Measurements from ENCODE around the gene VPS4B. TPM values are rescaled to one million over a fixed set of nuclear protein-coding genes. Genes with fewer than 3 reads are reported as not detected.
"Not testable (repeated sequence)": the region's sequence is repeated elsewhere in the genome, so short reads cannot be mapped to it uniquely, and the experiment has no call there.

The VPS4B gene
- total RNA-seq, 8 experiments from 2014 or later: 21.1 to 47.2 (median 35.3) TPM

DNA sequence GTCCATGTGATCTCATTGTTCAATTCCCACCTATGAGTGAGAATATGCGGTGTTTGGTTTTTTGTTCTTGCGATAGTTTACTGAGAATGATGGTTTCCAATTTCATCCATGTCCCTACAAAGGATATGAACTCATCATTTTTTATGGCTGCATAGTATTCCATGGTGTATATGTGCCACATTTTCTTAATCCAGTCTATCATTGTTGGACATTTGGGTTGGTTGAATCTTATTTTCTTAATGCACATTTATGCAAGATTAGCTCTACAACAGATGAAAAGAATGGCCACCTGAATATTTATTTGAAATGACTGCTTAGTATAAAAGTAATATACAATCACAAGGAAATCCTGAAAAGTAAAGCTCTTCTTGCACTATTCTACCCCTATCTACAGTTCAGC is 58.9 kb downstream of the VPS4B start:
- in situ Hi-C loops (cut with MboI; ENCODE audit: low pct_unique_long_range_greater_than_20kb in 2 of 9, low sequenced_read_pairs in 9 of 9, unreplicated experiment in 9 of 9); ATAC-seq (replicated peaks in 6 of 8); H3K4me3 ChIP-seq: not testable (repeated sequence)

DNA sequence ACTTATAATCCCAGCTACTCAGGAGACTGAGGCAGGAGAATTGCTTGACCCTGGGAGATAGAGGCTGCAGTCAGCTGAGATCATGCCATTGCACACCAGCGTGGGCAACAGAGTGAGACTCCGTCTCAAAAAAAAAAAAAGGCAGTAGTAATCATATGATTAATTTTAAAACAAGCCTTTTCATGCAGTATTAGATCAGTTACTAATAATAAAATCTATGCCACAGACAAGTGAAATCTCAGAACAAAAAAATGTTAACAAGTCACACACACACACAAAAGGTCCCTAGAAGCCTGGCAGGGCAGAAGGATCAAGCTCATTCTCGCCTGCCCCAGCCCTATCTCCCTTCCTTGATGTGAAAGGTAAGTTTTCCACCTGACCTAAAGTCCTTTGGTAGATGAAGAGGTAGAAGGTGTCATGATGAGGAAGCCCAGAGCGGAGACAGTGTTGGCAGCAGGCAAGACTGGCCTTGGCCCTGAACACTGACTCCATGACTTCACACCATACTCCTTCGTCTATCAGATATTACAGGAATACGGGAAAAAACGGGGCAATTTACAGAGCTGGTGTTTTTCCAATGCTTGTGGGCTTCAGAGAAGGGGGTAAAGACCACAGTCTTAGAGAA is 65.9 kb downstream of the VPS4B start:
- ATAC-seq (replicated peaks in 6 of 8): peak in 1 of 8 experiments; percentile 55
- Histone ChIP-seq H3K4me3 (no peak overlapping the region), H3K4me1 (replicated peaks in 1 of 2) (no peaks in the 10 kb centered on the region), H3K27ac (no peak overlapping the region)
- 64 to 100% (median 93%) methylated on average over 3 to 6 of the region's 7 CpGs; no CpG with 5 or more reads in 3 of the 10 experiments for WGBS, 10 experiments
- in situ Hi-C loops (cut with MboI; ENCODE audit: low pct_unique_long_range_greater_than_20kb in 2 of 9, low sequenced_read_pairs in 9 of 9, unreplicated experiment in 9 of 9): no loop called here

More for the DNA sequence above, 58.9 kb downstream of the VPS4B start:
- not testable (repeated sequence) for H3K27ac ChIP-seq
- peaks cover 8 to 13% of the 10 kb centered on the region in 2 donors for H3K4me1 ChIP-seq (replicated peaks in 1 of 2)
- WGBS, 10 experiments: no CpG with 5 or more reads among the region's 2 CpGs

DNA sequence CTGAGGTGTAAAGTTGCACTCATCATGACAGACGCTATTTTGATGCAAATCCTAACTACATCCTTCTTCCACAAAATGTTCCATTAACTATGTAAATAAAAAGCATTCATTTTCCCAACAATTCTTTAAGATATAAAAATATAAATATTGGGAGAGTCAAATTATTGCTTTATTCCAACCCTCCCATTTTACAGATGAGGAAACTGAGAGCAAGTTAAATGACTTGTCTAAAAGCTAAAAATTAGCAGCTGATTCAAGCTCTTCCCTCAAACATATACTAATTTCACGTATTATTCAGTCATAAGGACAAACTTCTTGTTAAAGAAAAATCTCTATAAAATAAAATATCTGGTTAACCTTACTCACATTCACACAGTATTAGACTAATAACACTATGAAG is 72.0 kb downstream of the VPS4B start:
- WGBS, 10 experiments: 0 to 50% (median 50%) methylated on average over 1 to 2 of the region's 2 CpGs; no CpG with 5 or more reads in 1 of the 10 experiments
- H3K27ac ChIP-seq: no peak overlapping the region
- in situ Hi-C loops (cut with MboI; ENCODE audit: low pct_unique_long_range_greater_than_20kb in 2 of 9, low sequenced_read_pairs in 9 of 9, unreplicated experiment in 9 of 9): no loop called here
- no peak for ATAC-seq (replicated peaks in 6 of 8)
- no peak overlapping the region for H3K4me3 ChIP-seq
- H3K4me1 ChIP-seq (replicated peaks in 1 of 2): no peaks in the 10 kb centered on the region

DNA sequence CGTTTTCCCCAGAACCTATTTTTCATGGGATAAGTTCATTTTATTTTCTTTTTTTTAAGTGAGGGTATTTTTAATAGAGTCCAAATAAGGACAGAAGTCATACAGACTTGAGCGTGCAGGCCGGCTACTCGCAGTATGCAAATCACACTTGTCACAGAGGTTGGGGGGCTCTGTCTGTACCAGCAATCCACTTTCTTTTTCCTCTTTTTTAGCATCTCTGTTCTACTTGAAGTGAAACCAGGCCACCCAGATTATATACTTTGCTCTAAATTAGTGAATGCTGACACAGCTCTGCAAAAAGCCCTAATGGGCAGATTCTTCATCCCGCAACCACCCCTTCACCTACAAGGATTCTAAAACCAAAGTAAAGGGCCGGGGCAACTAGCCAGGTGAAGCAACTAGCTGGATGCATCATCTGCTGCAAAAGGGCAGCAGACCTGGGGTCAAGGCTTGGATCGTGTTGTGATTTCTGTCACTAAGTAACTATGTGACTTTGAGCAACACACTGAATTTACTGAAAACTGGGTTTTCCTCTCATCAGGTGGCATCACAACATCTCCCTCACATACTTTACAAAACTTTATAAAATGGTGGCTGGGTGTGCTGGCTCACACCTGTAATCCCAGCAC is 73.7 kb downstream of the VPS4B start:
- 89 to 100% (median 96%) methylated on average over 1 to 7 of the region's 7 CpGs for WGBS, 10 experiments
- ATAC-seq (replicated peaks in 6 of 8): no peak
- no peak overlapping the region for H3K27ac ChIP-seq
- no peaks in the 10 kb centered on the region for H3K4me1 ChIP-seq (replicated peaks in 1 of 2)
- in situ Hi-C loops (cut with MboI; ENCODE audit: low pct_unique_long_range_greater_than_20kb in 2 of 9, low sequenced_read_pairs in 9 of 9, unreplicated experiment in 9 of 9): loop anchor here in 3 of 9 experiments (25.0 kb wide), 1 partner anchor 336 kb away; no protein-coding TSS in a partner anchor
- no peak overlapping the region for H3K4me3 ChIP-seq

DNA sequence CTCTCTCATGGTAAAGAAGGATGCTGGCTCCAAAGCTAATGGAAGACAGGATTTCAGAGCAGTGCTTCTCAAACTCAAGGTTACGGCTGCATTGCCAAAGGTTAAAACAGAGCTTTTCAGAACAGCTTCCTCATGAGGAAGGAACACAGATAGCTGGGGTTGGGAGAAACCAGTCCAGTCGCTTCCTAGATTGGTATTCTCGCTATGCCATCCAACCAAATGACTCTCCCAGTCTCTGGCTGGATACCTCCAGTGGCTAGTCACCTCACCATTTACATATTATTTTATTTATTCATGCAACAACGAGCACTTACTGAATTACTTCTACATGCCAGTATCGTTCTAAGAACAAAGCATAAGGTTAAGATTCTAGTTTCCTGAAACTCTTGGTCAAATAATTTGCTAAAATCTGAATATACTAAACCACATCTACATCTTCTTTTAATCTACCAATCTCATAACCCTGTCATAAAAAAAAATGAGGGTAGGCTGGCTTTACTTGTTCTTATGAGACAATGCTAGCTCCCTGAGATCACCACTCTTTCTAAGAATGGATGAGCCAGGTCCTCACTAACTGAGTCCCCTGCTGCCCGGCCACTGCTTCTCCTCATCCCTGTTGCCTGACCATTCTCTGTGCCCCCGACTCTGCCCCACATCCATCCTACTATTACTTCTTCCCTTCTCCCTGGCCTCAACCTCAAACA is 75.6 kb downstream of the VPS4B start:
- Histone ChIP-seq H3K4me3 (no peak overlapping the region), H3K27ac (no peak overlapping the region), H3K4me1 (replicated peaks in 1 of 2) (no peaks in the 10 kb centered on the region)
- 30 to 100% (median 86%) methylated on average over 1 to 5 of the region's 7 CpGs; no CpG with 5 or more reads in 1 of the 10 experiments for WGBS, 10 experiments
- peak in 2 of 8 experiments; percentile 48 to 75 for ATAC-seq (replicated peaks in 6 of 8)
- in situ Hi-C loops (cut with MboI; ENCODE audit: low pct_unique_long_range_greater_than_20kb in 2 of 9, low sequenced_read_pairs in 9 of 9, unreplicated experiment in 9 of 9): loop anchor here in 3 of 9 experiments (25.0 kb wide), 1 partner anchor 334 kb away; no protein-coding TSS in a partner anchor

DNA sequence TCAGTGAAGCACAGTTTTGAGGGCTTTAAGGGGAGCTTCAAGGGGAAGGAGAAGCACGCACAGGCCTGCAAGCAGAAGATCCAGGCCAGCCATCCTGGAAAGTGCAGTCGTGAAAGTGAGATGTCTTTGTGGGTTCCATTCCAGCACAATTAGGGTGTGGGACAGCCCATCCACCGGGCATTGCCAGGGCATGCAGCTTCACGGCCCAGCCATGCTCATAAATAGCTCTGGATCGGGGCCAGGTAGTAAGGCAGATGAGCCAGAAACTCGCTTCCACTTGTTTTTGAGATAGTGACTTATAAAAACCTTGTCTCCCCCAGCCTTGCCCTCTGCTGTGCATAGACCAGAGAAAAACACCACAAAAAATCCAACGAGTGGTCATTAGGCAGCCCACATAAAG is 76.2 kb downstream of the VPS4B start:
- ATAC-seq (replicated peaks in 6 of 8): peak in 1 of 8 experiments; percentile 34
- Histone ChIP-seq H3K4me1 (replicated peaks in 1 of 2) (no peaks in the 10 kb centered on the region), H3K4me3 (no peak overlapping the region), H3K27ac (no peak overlapping the region)
- in situ Hi-C loops (cut with MboI; ENCODE audit: low pct_unique_long_range_greater_than_20kb in 2 of 9, low sequenced_read_pairs in 9 of 9, unreplicated experiment in 9 of 9): loop anchor here in 3 of 9 experiments (25.0 kb wide), 1 partner anchor 334 kb away; no protein-coding TSS in a partner anchor
- WGBS, 10 experiments: 11 to 100% (median 82%) methylated on average over 1 to 5 of the region's 7 CpGs; no CpG with 5 or more reads in 2 of the 10 experiments

DNA sequence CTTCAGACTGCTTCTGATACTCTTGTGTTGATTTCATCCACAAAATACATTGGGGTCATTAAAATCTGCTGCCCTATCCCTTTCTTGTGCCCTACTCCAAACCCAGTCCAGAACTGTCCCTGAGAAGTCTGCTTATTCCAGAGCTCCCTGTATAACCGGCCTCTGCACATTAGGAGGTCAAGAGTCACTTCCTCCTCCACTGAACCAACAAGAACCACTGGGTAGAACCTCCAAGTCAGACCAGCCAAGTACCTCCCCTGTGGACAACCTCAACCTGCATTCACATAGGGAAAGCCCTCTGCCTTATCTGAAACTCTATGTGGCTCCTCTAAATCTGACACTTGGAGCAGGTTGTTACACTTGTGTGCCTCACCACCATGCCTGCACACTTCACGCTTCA is 77.4 kb downstream of the VPS4B start:
- H3K4me3 ChIP-seq: no peak overlapping the region
- H3K4me1 ChIP-seq (replicated peaks in 1 of 2): no peaks in the 10 kb centered on the region
- 80 to 100% (median 94%) methylated on average over 1 to 2 of the region's 2 CpGs; no CpG with 5 or more reads in 5 of the 10 experiments for WGBS, 10 experiments
- no peak for ATAC-seq (replicated peaks in 6 of 8)
- H3K27ac ChIP-seq: no peak overlapping the region
- in situ Hi-C loops (cut with MboI; ENCODE audit: low pct_unique_long_range_greater_than_20kb in 2 of 9, low sequenced_read_pairs in 9 of 9, unreplicated experiment in 9 of 9): loop anchor here in 3 of 9 experiments (25.0 kb wide), 1 partner anchor 333 kb away; no protein-coding TSS in a partner anchor

DNA sequence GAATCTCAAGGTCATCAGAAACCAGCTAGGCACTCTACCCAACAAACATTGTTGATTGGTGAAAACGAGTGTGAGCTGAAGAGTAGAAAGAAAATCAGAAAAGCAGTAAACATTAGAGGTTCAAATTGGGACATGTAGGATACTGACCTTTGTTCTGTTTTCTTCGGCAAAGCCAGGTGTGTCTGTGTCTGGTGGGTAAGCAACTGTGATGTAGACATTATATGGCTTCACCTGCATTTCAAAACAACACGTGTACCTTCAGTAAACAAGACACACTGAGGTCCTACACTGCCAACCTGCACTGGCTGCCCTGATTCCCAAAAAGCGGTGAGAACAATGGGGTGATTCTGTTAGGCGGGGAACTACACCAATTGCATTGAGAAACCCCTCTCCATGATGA is 78.0 kb downstream of the VPS4B start:
- Histone ChIP-seq H3K4me3 (no peak overlapping the region), H3K27ac (no peak overlapping the region), H3K4me1 (replicated peaks in 1 of 2) (no peaks in the 10 kb centered on the region)
- 56 to 100% (median 93%) methylated on average over 1 to 5 of the region's 5 CpGs; no CpG with 5 or more reads in 1 of the 10 experiments for WGBS, 10 experiments
- in situ Hi-C loops (cut with MboI; ENCODE audit: low pct_unique_long_range_greater_than_20kb in 2 of 9, low sequenced_read_pairs in 9 of 9, unreplicated experiment in 9 of 9): loop anchor here in 3 of 9 experiments (25.0 kb wide), 1 partner anchor 332 kb away; no protein-coding TSS in a partner anchor
- ATAC-seq (replicated peaks in 6 of 8): no peak

DNA sequence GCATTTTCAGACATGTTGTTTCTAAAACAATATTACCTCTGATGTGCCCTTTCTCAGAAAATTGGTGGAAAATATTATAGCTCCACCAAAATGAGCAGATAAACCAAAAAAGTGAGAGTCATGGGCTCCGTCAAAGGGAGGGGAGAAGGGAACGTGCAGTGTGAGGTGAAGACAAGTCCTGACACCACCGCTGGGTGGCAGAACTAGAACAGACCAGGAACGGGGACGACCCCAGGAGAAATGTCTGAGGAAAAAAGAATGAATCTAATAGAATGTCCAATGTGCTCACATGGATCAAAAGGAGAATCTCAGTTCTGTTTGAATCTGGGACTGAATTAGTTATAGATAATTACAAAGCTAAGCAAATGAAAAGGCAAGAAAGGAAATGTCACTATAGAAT is 80.1 kb downstream of the VPS4B start:
- in situ Hi-C loops (cut with MboI; ENCODE audit: low pct_unique_long_range_greater_than_20kb in 2 of 9, low sequenced_read_pairs in 9 of 9, unreplicated experiment in 9 of 9): loop anchor here in 3 of 9 experiments (25.0 kb wide), 1 partner anchor 330 kb away; no protein-coding TSS in a partner anchor
- Histone ChIP-seq H3K4me1 (replicated peaks in 1 of 2) (no peaks in the 10 kb centered on the region), H3K4me3 (no peak overlapping the region), H3K27ac (no peak overlapping the region)
- ATAC-seq (replicated peaks in 6 of 8): peak in 5 of 8 experiments; percentile 48 to 86 (median 58)
- WGBS, 10 experiments: 10 to 72% (median 30%) methylated on average over 2 to 5 of the region's 5 CpGs

DNA sequence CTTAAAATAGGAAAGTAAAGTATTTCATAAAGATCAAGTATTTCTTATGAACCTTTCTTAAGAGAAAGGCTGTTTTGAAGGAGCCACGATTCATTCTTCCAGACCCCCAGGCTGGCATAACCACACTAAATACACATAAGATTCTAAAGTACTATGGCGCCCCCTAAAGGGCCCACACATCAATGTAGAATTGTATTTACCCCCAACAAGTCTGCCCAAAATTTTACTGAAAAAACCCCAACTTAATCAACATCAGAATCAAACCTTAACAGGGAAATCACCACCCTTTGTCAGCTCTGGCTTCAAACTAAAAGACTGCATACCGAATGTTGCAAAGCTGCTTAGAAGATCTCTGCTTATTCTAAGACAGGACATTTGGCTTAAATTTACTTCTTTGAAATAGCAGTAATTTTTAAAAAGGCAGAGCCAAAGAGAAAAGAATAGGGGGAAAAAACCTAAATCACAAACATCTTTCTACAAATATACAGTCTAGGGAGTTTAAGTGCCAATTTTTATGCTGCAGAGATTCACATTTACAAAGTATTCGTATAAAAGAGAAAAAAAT is 82.3 kb downstream of the VPS4B start:
- Histone ChIP-seq H3K27ac (no peak overlapping the region), H3K4me1 (replicated peaks in 1 of 2) (no peaks in the 10 kb centered on the region), H3K4me3 (no peak overlapping the region)
- ATAC-seq (replicated peaks in 6 of 8): peak in 1 of 8 experiments; percentile 48
- in situ Hi-C loops (cut with MboI; ENCODE audit: low pct_unique_long_range_greater_than_20kb in 2 of 9, low sequenced_read_pairs in 9 of 9, unreplicated experiment in 9 of 9): loop anchor here in 4 of 9 experiments (10.0 to 25.0 kb wide), 2 partner anchors 325 to 328 kb away; no protein-coding TSS in a partner anchor
- 0 to 53% (median 20%) methylated on average over 1 to 3 of the region's 4 CpGs for WGBS, 10 experiments
